OCI-LY1 (cell line): ENCODE data around the gene RRH.

Experiments used
- H2AFZ ChIP-seq: fragments of 200-600 bp; sonication (generic), shearing (Covaris generic); 2 replicates; pipeline ENCODE4 v1.6.0; 2014; ENCODE audit warnings: antibody characterized with exemption, mild to moderate bottlenecking, low read length
- H3F3A ChIP-seq: fragments of 200-600 bp; sonication (generic), shearing (Covaris generic); 2 replicates; pipeline ENCODE4 v1.6.0; 2014; ENCODE audit warnings: mild to moderate bottlenecking, antibody characterized with exemption, low read length, moderate library complexity; ENCODE audit not compliant: insufficient read depth
- H3K27ac ChIP-seq: fragments of 200-600 bp; sonication (generic); 2 replicates; pipeline ENCODE4 v1.5.1; 2014; ENCODE audit warnings: low read length, mixed run types, mild to moderate bottlenecking, low read depth; ENCODE audit not compliant: poor library complexity, severe bottlenecking
- H3K27me3 ChIP-seq: fragments of 200-600 bp; sonication (generic); 2 replicates; pipeline ENCODE4 v1.6.0; 2014; ENCODE audit warnings: antibody characterized with exemption, mild to moderate bottlenecking, low read length, moderate library complexity; ENCODE audit not compliant: insufficient read depth
- H3K36me3 ChIP-seq: fragments of 200-600 bp; sonication (generic); 2 replicates; pipeline ENCODE4 v1.6.1; 2014; ENCODE audit warnings: mild to moderate bottlenecking, antibody characterized with exemption, low read length, moderate library complexity, mixed read lengths; ENCODE audit not compliant: insufficient read depth
- H3K4me1 ChIP-seq: fragments of 200-600 bp; sonication (generic); 2 replicates; pipeline ENCODE4 v1.5.1; 2014; ENCODE audit warnings: mild to moderate bottlenecking, low read length, moderate library complexity; ENCODE audit not compliant: insufficient read depth, severe bottlenecking
- H3K4me2 ChIP-seq: fragments of 200-600 bp; sonication (generic), shearing (Covaris generic); 2 replicates; pipeline ENCODE4 v1.6.1; 2014; ENCODE audit warnings: low read length
- H3K4me3 ChIP-seq: fragments of 200-600 bp; sonication (generic); 2 replicates; pipeline ENCODE4 v1.5.1; 2014; ENCODE audit warnings: low read length, low read depth, mild to moderate bottlenecking, mixed read lengths; ENCODE audit not compliant: poor library complexity, severe bottlenecking
- H3K79me2 ChIP-seq: fragments of 200-600 bp; shearing (Covaris generic); 2 replicates; pipeline ENCODE4 v1.6.1; 2016; ENCODE audit warnings: mixed run types, low read length, mixed read lengths; ENCODE audit not compliant: insufficient read depth
- H3K9ac ChIP-seq: fragments of 200-600 bp; sonication (generic), shearing (Covaris generic); 2 replicates; pipeline ENCODE4 v1.6.1; 2014; ENCODE audit warnings: mild to moderate bottlenecking, low read length, mixed read lengths
- H3K9me2 ChIP-seq: fragments of 200-600 bp; sonication (generic), shearing (Covaris generic); 2 replicates; pipeline ENCODE4 v1.6.1; 2014; ENCODE audit warnings: low read depth, mild to moderate bottlenecking, low read length, mixed read lengths
- H3K9me3 ChIP-seq: fragments of 200-600 bp; shearing (Covaris generic); 2 replicates; pipeline ENCODE4 v1.6.1; 2014; ENCODE audit warnings: low read length, mixed read lengths
- H4K20me1 ChIP-seq: fragments of 200-600 bp; sonication (generic), shearing (Covaris generic); 2 replicates; pipeline ENCODE4 v1.6.0; 2016; ENCODE audit warnings: mild to moderate bottlenecking, low read length; ENCODE audit not compliant: insufficient read depth
- EZH2 ChIP-seq: fragments of 200-600 bp; sonication (generic), shearing (Covaris generic); IDR thresholded peaks from 2 replicates; pipeline ENCODE4 v1.8.0; 2017; ENCODE audit warnings: borderline replicate concordance, mixed run types, mild to moderate bottlenecking, antibody characterized with exemption, low read length, moderate library complexity, mixed read lengths
- TF ChIP-seq, protein P1 (sequence below): fragments of 200-600 bp; sonication (generic), shearing (Covaris generic); IDR thresholded peaks from 2 replicates; pipeline ENCODE4 v1.5.1; 2017; ENCODE audit warnings: mild to moderate bottlenecking, antibody characterized with exemption, low read length, moderate library complexity, mixed read lengths

RRH gene

DNA sequence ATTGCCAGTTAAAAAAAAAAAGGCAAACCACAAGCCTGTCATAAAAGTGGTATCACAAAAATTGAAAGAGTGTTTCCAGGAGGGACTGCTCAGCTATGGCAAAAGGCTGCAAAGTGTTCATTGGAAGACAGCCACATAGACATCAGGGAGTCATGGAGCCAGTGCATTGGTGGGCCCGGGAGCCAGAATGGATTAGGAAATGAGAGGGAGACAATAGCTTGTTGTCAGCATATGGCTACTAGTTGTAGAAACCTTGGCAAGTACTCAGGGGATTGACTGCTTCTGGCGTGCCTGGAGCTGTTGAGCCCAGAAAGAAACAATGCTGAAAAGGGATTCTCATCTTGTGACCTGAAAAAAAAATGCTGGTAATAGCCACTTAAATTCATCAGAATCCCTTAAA is 7.2 kb upstream of the RRH start:
- Histone ChIP-seq H3K4me1 (peaks cover 13% of the 10 kb centered on the region), H4K20me1 (no peaks in the 10 kb centered on the region), H3K9me3 (no peaks in the 10 kb centered on the region), H3K4me3 (no peak overlapping the region), H3K9ac (no peak overlapping the region), H3K27ac (no peak overlapping the region), H3F3A (peaks cover 7% of the 10 kb centered on the region; the same call in 1 of the 2 replicates), H3K79me2 (peaks cover 14% of the 10 kb centered on the region; the same call in 1 of the 2 replicates), H3K36me3 (peaks cover 76% of the 10 kb centered on the region), H3K9me2 (no peaks in the 10 kb centered on the region), H3K4me2 (no peak overlapping the region), H3K27me3 (no peaks in the 10 kb centered on the region), H2AFZ (no peak overlapping the region)
- no peak for TF ChIP-seq EZH2
- TF ChIP-seq, protein P1, sequence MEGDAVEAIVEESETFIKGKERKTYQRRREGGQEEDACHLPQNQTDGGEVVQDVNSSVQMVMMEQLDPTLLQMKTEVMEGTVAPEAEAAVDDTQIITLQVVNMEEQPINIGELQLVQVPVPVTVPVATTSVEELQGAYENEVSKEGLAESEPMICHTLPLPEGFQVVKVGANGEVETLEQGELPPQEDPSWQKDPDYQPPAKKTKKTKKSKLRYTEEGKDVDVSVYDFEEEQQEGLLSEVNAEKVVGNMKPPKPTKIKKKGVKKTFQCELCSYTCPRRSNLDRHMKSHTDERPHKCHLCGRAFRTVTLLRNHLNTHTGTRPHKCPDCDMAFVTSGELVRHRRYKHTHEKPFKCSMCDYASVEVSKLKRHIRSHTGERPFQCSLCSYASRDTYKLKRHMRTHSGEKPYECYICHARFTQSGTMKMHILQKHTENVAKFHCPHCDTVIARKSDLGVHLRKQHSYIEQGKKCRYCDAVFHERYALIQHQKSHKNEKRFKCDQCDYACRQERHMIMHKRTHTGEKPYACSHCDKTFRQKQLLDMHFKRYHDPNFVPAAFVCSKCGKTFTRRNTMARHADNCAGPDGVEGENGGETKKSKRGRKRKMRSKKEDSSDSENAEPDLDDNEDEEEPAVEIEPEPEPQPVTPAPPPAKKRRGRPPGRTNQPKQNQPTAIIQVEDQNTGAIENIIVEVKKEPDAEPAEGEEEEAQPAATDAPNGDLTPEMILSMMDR, result no peak

DNA sequence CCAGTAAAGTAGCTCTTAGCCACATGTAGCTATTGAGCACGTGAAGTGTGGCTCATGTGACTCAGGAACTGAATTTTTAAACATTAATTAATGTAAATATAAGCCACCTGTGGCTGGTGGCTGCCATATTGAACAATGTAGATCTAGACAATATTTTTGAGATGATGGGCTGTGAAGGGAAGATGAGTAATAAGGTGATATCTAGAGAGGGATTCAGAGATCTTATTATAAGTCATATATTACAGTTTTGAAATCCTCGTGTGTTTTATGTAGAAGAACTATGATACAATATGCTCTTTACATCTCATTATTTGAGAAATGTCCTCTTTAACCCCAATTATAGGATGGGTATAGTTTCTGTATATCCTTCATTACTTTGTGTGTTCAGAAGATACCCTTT is 6.6 kb upstream of the RRH start:
- Histone ChIP-seq H3K36me3 (peaks cover 77% of the 10 kb centered on the region), H3K9me3 (no peaks in the 10 kb centered on the region), H3K27ac (no peak overlapping the region), H3K4me3 (no peak overlapping the region), H3K79me2 (peaks cover 10% of the 10 kb centered on the region; the same call in 1 of the 2 replicates), H3K27me3 (no peaks in the 10 kb centered on the region), H3K4me2 (no peak overlapping the region), H3F3A (peaks cover 7% of the 10 kb centered on the region; the same call in 1 of the 2 replicates), H4K20me1 (no peaks in the 10 kb centered on the region), H2AFZ (no peak overlapping the region), H3K9ac (no peak overlapping the region), H3K9me2 (no peaks in the 10 kb centered on the region), H3K4me1 (peaks cover 11% of the 10 kb centered on the region)
- TF ChIP-seq, protein P1, result no peak
- TF ChIP-seq EZH2, result no peak

GRCh38 chr4:109826719-109827118 is 1.1 kb upstream of the RRH start:
- Histone ChIP-seq H3K27ac (no peak overlapping the region), H2AFZ (no peak overlapping the region), H3K4me1 (no peaks in the 10 kb centered on the region), H3K36me3 (peaks cover 35% of the 10 kb centered on the region), H3K9me3 (no peaks in the 10 kb centered on the region), H3K27me3 (no peaks in the 10 kb centered on the region), H3K4me2 (no peak overlapping the region), H3K79me2 (no peaks in the 10 kb centered on the region), H3K9me2 (no peaks in the 10 kb centered on the region), H3F3A (peaks cover 7% of the 10 kb centered on the region; the same call in 1 of the 2 replicates), H3K9ac (no peak overlapping the region), H3K4me3 (no peak overlapping the region), H4K20me1 (no peaks in the 10 kb centered on the region)
- TF ChIP-seq, protein P1, result peak; percentile 53; the same call in 1 of the 2 replicates
- no peak for TF ChIP-seq EZH2
